ENCODE data around the gene CHD5.

CHD5 gene

DNA sequence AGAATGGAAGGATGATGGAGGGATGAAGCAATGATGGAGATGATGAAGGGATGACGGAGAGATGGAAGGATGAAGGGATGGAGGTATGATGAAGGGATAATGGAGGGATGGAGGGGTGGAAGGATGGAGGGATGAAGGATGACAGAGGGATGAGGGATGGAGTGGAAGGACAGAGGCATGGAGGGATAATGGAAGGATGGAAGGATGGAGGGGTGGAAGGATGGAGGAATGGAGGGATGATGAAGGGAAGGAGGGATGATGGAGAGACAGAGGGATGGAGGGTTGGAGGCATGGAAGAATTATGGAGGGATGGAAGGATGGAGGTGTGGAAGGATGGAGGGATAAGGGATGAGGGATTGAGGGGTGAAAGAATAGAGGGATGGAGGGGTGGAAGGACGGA is 71.6 kb downstream of the CHD5 start:
- no peaks in the 10 kb centered on the region for H3K36me3 Mint-ChIP-seq (ENCODE audit: low read depth)
- H3K27ac Mint-ChIP-seq, result no peak overlapping the region
- H3K27me3 Mint-ChIP-seq, result peaks cover 41% of the 10 kb centered on the region
- H3K4me1 Mint-ChIP-seq (ENCODE audit: low read depth), result no peaks in the 10 kb centered on the region
- no peak overlapping the region for H3K4me3 Mint-ChIP-seq
- intact Hi-C loops (cut with micrococcal nuclease), result no loop called here
- no peaks in the 10 kb centered on the region for H3K9me3 Mint-ChIP-seq

DNA sequence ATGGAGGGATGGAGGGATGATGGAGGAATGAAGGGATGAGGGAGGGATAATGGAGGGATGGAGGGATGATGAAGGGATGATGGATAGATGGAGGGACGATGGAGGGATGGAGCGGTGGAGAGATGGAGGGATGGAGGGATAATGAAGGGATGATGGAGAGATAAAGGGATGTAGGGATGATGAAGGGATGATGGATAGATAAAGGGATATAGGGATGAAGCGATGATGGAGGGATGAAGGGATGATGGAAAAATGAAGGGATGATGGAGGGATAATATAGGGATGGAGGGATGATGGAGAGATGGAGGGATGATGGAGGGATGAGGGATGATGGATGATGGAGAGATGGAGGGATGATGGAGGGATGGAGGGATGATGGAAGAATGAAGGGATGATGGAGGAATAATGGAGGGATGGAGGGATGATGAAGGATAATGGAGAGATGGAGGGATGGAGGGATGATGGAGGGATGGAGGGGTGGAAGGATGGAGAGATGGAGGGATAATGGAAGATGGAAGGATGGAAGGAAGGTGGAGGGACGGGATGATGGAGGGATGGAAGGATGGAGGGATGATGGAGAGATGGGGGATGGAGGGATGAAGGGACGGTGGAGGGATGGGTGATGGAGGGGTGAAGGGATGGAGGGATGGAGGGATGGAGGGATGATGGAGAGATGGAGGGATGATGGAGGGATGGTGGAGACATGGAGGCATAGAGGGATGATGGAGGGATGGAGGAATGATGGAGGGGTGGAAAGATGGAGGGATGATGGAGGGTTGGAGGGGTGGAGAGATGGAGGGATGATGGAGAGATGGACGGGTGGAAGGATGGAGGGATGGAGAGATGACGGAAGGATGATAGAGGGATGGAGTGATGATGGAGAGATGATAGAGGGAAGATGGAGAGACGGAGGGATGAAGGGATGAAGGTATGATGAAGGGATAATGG is 72.4 kb downstream of the CHD5 start:
- no peaks in the 10 kb centered on the region for H3K36me3 Mint-ChIP-seq (ENCODE audit: low read depth)
- peaks cover 37% of the 10 kb centered on the region for H3K27me3 Mint-ChIP-seq
- H3K4me1 Mint-ChIP-seq (ENCODE audit: low read depth), result no peaks in the 10 kb centered on the region
- no peak overlapping the region for H3K4me3 Mint-ChIP-seq
- intact Hi-C loops (cut with micrococcal nuclease), result no loop called here
- no peak overlapping the region for H3K27ac Mint-ChIP-seq
- no peaks in the 10 kb centered on the region for H3K9me3 Mint-ChIP-seq

DNA sequence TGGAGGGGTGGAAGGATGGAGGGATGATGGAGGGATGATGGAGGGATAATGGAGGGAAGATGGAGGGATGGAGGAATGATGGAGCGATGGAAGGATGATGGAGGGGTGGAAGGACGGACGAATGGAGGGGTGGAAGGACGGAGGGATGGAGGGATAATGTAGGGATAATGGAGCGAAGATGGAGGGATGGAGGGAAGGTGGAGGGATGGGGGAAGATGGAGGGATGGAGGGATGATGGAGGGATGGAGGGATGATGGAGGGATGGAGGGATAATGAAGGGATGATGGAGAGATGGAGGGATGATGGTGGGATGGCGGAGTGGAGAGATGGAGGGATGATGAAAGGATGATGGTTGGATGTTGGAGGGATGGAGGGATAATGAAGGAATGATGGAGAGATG is 73.1 kb downstream of the CHD5 start:
- intact Hi-C loops (cut with micrococcal nuclease), result no loop called here
- Mint-ChIP-seq H3K9me3 (no peaks in the 10 kb centered on the region), H3K36me3 (ENCODE audit: low read depth) (no peaks in the 10 kb centered on the region), H3K4me3 (no peak overlapping the region), H3K27me3 (peaks cover 34% of the 10 kb centered on the region), H3K27ac (no peak overlapping the region), H3K4me1 (ENCODE audit: low read depth) (no peaks in the 10 kb centered on the region)

DNA sequence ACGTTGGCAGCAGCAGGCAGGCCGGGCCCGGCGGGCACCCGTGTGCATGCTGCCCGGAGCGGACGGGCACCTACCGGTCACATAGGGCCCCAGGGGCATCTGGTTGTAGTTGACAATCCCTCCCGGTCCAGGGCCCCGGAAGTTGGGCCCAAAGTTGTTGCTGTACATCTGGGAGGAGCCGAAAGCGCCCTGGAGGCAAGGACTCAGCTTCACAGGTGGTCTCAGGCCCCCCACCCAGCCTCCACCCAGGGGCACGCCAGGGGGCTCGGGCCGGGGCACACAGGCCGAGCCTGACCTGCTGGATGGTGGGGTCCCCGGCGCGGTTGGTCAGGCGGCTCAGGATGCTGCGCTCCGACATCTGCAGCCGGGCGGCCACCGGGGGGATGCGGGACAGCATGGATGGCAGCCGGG is 73.8 kb downstream of the CHD5 start:
- Mint-ChIP-seq H3K36me3 (ENCODE audit: low read depth) (no peaks in the 10 kb centered on the region), H3K27me3 (peaks cover 30% of the 10 kb centered on the region), H3K4me3 (no peak overlapping the region), H3K9me3 (no peaks in the 10 kb centered on the region), H3K4me1 (ENCODE audit: low read depth) (no peaks in the 10 kb centered on the region), H3K27ac (no peak overlapping the region)
- intact Hi-C loops (cut with micrococcal nuclease), result no loop called here

DNA sequence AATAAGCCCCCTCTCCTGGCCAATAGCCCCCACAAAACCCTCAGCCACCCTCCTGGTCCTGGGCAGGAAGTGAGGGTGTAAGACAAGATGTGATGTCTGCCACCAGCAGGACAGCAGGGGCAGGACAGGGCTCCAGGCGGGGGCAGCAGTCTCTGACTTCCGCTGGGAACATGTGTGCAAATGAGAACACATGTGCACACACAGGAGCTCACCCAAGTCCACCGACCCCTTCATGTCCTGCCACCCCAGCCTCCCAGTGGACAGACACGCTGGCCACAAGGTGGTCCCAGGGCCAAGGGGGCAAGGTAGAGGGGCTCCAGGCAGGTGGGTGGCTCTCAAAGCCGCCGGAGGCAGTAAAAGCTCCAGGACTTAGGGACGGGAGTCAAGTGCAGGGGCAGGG is 74.4 kb downstream of the CHD5 start:
- Mint-ChIP-seq H3K4me3 (no peak overlapping the region), H3K36me3 (ENCODE audit: low read depth) (no peaks in the 10 kb centered on the region), H3K27me3 (peaks cover 32% of the 10 kb centered on the region), H3K27ac (no peak overlapping the region), H3K9me3 (no peaks in the 10 kb centered on the region), H3K4me1 (ENCODE audit: low read depth) (peaks cover 5% of the 10 kb centered on the region)
- intact Hi-C loops (cut with micrococcal nuclease), result no loop called here

DNA sequence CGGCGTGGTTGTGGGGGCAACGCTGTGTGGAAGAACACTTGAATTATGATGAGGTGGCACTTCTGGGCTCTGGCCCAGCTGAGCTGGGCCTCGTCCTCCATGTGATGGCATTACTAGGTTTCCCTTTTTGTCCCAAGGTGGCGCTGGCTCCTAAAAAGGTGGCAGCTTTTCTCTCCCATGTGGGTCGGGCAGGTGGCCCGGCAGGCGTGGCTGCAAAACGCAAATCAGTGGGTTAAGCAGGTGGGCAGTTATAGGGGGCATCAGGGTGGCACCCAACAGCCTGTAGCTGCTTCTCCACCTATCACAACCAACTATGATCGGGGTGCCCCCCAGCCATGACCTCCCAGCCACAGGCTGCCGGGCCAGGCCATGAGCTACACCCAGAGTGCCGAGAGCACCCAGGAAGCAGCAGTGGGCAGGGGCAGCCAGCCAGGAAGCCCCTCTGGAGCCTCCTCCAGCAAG is 74.9 kb downstream of the CHD5 start:
- H3K27me3 Mint-ChIP-seq, result peaks cover 29% of the 10 kb centered on the region
- intact Hi-C loops (cut with micrococcal nuclease), result no loop called here
- no peaks in the 10 kb centered on the region for H3K36me3 Mint-ChIP-seq (ENCODE audit: low read depth)
- peaks cover 6% of the 10 kb centered on the region for H3K4me1 Mint-ChIP-seq (ENCODE audit: low read depth)
- no peaks in the 10 kb centered on the region for H3K9me3 Mint-ChIP-seq
- H3K27ac Mint-ChIP-seq, result no peak overlapping the region
- no peak overlapping the region for H3K4me3 Mint-ChIP-seq

DNA sequence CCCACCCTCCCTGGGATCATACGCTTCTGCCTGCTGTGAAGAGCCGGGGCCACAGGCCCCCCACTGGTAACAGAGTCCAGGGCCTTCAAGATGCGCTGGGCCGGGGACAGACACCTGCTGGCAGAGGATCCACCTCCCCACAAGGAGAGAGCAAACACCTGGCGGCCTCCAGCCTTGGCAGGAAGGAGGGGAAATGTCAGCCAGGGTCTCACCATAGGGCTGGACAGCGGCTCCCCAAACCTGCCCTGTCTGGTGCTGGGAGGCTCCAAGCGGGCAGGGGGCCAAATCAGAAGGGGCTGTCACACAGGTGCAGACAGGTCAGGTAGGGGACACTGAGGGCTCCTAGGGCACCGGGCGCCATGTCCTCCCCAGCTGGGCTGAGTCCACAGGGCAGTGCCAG is 75.5 kb downstream of the CHD5 start:
- Mint-ChIP-seq H3K27me3 (peaks cover 28% of the 10 kb centered on the region), H3K27ac (no peak overlapping the region), H3K36me3 (ENCODE audit: low read depth) (peaks cover 1% of the 10 kb centered on the region), H3K9me3 (no peaks in the 10 kb centered on the region), H3K4me1 (ENCODE audit: low read depth) (peaks cover 6% of the 10 kb centered on the region), H3K4me3 (no peak overlapping the region)
- intact Hi-C loops (cut with micrococcal nuclease), result no loop called here

DNA sequence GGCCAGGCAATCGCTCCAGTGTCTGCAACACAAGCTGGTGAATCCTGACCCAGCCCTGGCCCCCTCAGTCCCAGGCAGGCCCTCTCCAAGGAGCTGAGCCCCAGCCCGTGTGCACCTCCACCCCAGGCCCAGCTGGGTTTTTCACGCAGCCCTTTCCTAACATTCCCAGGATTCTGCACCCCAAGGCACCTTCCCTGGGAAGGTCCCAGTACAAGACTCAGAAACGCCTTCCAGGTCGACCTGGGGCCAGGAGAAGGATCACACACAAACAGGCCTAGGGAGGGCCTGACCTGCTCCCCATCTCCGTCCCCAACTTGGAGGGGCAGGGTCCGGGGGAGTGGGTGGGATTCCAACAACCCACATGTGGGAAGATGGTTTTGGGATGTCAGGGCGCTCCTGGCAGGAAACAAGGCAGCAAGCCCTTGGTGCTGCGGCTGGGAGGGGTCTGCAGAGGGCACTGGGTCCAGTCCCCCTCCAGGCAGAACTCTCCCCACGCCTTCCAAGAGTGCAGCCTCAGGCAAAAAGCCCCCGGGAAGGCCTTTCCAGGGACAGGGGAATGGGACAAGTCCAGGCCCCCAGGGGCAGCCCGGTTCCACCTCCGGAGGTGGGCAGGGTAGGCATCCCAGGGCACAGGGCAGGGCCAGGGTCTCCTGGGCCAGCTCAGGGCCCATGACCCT is 76.1 kb downstream of the CHD5 start:
- intact Hi-C loops (cut with micrococcal nuclease), result no loop called here
- peaks cover 24% of the 10 kb centered on the region for H3K27me3 Mint-ChIP-seq
- H3K36me3 Mint-ChIP-seq (ENCODE audit: low read depth), result peaks cover 8% of the 10 kb centered on the region
- no peak overlapping the region for H3K27ac Mint-ChIP-seq
- no peak overlapping the region for H3K4me3 Mint-ChIP-seq
- H3K9me3 Mint-ChIP-seq, result no peaks in the 10 kb centered on the region
- H3K4me1 Mint-ChIP-seq (ENCODE audit: low read depth), result peaks cover 6% of the 10 kb centered on the region

DNA sequence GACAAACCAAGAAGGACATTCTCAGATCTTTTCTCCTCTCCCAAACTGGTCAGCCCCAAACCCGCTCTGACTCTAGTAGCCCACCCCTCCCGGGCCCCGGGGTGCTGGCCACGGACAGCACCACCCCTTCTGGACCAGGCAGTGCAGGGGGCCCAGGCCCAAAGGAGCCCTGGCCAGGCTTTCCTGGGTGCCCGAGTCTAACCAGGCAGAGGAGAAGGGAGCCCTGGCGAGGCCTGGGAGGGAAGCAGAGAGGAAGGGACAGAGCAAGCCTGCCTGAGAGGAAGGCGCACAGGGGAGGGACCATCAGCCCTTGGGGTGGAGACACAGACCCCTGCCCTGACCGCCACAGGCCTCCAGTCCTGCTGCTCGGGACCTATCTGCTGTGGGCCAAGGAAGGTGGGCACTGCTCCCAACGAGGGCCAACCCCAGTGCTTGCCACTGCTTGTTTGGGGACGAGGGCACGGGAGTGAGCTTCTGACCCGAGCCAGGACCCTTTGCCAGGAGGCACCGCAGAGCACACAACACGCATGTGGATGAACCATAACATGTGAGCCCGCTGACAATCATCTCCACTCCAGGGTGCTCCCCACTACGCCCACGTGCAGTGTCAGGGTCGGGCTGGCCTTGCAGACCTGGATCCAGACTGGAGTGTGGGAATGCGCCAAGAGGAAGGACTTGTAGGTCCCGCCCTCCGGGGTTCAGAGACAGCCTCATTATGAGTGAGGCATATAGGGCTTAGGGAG is 76.8 kb downstream of the CHD5 start:
- Mint-ChIP-seq H3K36me3 (ENCODE audit: low read depth) (peaks cover 15% of the 10 kb centered on the region), H3K4me1 (ENCODE audit: low read depth) (peaks cover 10% of the 10 kb centered on the region), H3K27ac (no peak overlapping the region), H3K9me3 (no peaks in the 10 kb centered on the region), H3K27me3 (peaks cover 19% of the 10 kb centered on the region), H3K4me3 (no peak overlapping the region)
- intact Hi-C loops (cut with micrococcal nuclease), result no loop called here

DNA sequence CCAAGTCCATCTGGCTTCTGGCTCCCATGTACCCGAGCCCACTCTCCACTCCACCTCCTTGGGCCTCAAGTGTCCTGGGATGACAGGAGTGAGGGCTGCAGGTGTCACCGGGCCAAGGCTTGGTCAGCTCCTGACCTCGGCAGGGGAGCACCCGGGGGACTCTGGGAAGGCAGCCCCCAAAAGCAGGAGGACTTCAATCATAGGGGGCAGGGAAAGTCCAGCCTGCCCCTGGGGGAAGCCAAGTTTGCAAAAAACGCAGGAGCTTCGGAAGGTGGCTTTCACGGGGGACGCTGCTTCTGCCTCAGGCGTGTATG is 77.6 kb downstream of the CHD5 start:
- Mint-ChIP-seq H3K27me3 (peaks cover 15% of the 10 kb centered on the region), H3K27ac (no peak overlapping the region), H3K4me1 (ENCODE audit: low read depth) (peaks cover 18% of the 10 kb centered on the region), H3K9me3 (no peaks in the 10 kb centered on the region), H3K36me3 (ENCODE audit: low read depth) (peaks cover 23% of the 10 kb centered on the region), H3K4me3 (no peak overlapping the region)
- intact Hi-C loops (cut with micrococcal nuclease), result no loop called here

DNA sequence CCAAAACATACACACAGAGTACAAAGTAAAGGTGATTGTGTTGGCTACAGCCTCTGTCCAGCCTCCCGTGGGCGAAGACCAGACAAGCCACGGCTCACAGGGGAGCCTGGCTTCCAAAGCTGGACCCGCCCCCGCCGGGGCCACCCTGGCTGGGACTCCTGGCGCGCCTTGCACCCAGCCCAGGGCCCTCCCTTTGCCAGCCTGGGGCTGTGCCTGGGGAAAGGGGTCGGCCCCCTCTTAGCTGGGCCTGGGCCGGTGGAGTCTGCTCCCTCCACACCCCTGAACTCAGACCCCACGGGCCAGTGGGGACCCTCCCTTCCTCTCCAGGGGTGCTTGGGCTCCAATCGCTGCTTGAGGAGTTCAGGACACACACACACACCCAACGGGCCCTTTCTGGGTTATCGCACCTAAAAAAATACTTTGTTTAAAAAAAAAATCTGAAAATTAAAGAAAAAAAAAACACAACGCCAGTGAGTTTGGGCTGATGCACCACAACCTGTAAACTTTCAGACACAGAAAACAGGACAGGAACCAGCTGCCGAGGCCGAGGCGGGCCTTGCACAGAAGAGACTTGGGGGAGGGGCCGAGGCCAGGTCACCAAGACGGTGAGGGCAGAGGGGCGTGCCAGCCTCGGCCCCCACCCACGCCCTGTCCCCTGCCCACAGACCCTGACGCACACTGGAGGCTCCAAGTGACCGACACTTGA is 78.1 kb downstream of the CHD5 start:
- intact Hi-C loops (cut with micrococcal nuclease), result no loop called here

DNA sequence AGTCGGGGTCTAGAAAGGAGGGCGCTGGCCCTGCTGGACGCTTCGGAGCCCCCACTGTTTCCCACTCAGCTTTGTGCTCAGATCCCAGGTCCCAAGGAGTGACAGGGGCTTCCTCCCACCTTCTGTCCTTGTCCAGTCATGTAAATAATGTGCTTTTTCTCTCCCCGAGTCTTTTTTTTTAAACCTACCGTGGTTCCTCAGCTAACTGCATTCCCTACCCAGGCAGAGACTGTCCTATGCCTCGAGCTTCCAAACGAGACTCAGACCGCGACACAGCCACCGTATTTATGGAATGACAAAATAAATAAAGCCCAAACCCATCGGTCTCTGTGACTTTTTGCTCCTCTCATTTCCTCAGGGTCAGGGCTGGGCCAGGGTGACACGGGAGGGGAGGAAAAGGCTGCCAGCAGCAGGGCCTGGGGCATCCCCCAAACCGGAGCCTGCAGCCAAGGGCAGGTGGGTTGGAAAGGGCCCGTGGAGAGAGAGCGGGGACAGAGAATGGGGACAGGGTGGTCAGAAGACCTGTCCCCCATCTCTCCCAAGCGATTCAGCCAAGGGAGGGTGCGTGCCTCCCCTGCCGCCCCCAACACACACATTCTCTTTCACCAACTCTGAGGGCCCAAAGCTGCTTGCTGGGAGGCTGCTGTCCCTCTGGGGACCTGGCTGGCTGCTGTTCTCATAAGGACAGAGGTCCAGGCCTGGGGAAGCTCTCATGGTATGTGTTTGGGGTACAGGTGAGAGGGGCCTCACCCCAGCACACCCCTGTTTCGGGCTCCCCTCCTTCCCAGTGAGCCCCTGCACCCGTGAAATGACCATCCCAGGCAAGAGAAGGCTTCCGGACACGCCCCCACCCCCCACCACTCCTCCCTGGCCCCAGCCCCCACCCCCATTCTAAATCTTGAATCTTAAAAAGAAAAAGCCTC is 79.0 kb downstream of the CHD5 start:
- H3K4me3 Mint-ChIP-seq, result no peak overlapping the region
- H3K27ac Mint-ChIP-seq, result no peak overlapping the region
- H3K9me3 Mint-ChIP-seq, result no peaks in the 10 kb centered on the region
- intact Hi-C loops (cut with micrococcal nuclease), result no loop called here
- H3K4me1 Mint-ChIP-seq (ENCODE audit: low read depth), result peaks cover 21% of the 10 kb centered on the region
- H3K27me3 Mint-ChIP-seq, result peaks cover 13% of the 10 kb centered on the region
- peaks cover 36% of the 10 kb centered on the region for H3K36me3 Mint-ChIP-seq (ENCODE audit: low read depth)

More for the DNA sequence above, 78.1 kb downstream of the CHD5 start:
- Mint-ChIP-seq H3K36me3 (ENCODE audit: low read depth) (peaks cover 28% of the 10 kb centered on the region), H3K4me1 (ENCODE audit: low read depth) (peaks cover 21% of the 10 kb centered on the region), H3K4me3 (no peak overlapping the region), H3K27me3 (peaks cover 13% of the 10 kb centered on the region), H3K27ac (no peak overlapping the region), H3K9me3 (no peaks in the 10 kb centered on the region)
